Measurements from ENCODE around the gene FOXP3. TPM values are rescaled to one million over a fixed set of nuclear protein-coding genes. Genes with fewer than 3 reads are reported as not detected.

The FOXP3 gene
- total and polyA plus RNA-seq, 11 donors = 0.11 to 1.4 TPM; not detected in 9

- H3K4me3 ChIP-seq = no peak overlapping the region
- TF ChIP-seq POLR2A (IDR thresholded peaks at IDR 0.05) (no peak), CTCF (IDR thresholded peaks at IDR 0.05) (no peak)
- peaks cover 0 to 7% (median 0%) of the 10 kb centered on the region in 12 donors for H3K4me1 ChIP-seq
- ATAC-seq (no peak), DNase-seq (no peak)
- no peak overlapping the region for H3K27ac ChIP-seq
- WGBS, 4 donors = 81 to 100% (median 92%) methylated on average over 1 of the region's 1 CpG
- intact Hi-C loops (cut with DNase I) = loop anchor here in 2 of 10 donors (5.0 to 10.0 kb wide), 2 partner anchors 465 to 467 kb away; no protein-coding TSS in a partner anchor
- H3K9me3 ChIP-seq = no peaks in the 10 kb centered on the region
- peaks cover 0 to 6% (median 0%) of the 10 kb centered on the region in 9 donors for H3K27me3 ChIP-seq
- H3K36me3 ChIP-seq = peaks cover 0 to 6% (median 0%) of the 10 kb centered on the region in 9 donors
Measured at GRCh38 chrX:49287665-49288064, 23.2 kb upstream of the FOXP3 start.

- H3K4me1 ChIP-seq = peaks cover 0 to 7% (median 0%) of the 10 kb centered on the region in 12 donors
- H3K27ac ChIP-seq = no peak overlapping the region
- H3K4me3 ChIP-seq = no peak overlapping the region
- H3K9me3 ChIP-seq = no peaks in the 10 kb centered on the region
- intact Hi-C loops (cut with DNase I) = loop anchor here in 2 of 10 donors (5.0 to 10.0 kb wide), 2 partner anchors 466 to 468 kb away; no protein-coding TSS in a partner anchor
- peaks cover 0 to 6% (median 0%) of the 10 kb centered on the region in 9 donors for H3K36me3 ChIP-seq
- peaks cover 0 to 6% (median 0%) of the 10 kb centered on the region in 9 donors for H3K27me3 ChIP-seq
- TF ChIP-seq CTCF (IDR thresholded peaks at IDR 0.05) (no peak), POLR2A (IDR thresholded peaks at IDR 0.05) (no peak)
- WGBS, 4 donors = 70 to 100% (median 78%) methylated on average over 1 to 4 of the region's 4 CpGs
- DNase-seq (no peak), ATAC-seq (no peak)
Measured at GRCh38 chrX:49286581-49286980, 22.1 kb upstream of the FOXP3 start.

- peaks cover 0 to 7% (median 0%) of the 10 kb centered on the region in 12 donors for H3K4me1 ChIP-seq
- DNase-seq = no peak
- H3K27me3 ChIP-seq = peaks cover 0 to 6% (median 0%) of the 10 kb centered on the region in 9 donors
- H3K36me3 ChIP-seq = peaks cover 0 to 6% (median 0%) of the 10 kb centered on the region in 9 donors
- no peak overlapping the region for H3K4me3 ChIP-seq
- ATAC-seq = peak in 1 of 4 donors; percentile 25
- no peaks in the 10 kb centered on the region for H3K9me3 ChIP-seq
- intact Hi-C loops (cut with DNase I) = loop anchor here in 2 of 10 donors (5.0 to 10.0 kb wide), 2 partner anchors 466 to 469 kb away; no protein-coding TSS in a partner anchor
- no peak overlapping the region for H3K27ac ChIP-seq
- WGBS, 4 donors = 85 to 97% (median 94%) methylated on average over 15 to 18 of the region's 18 CpGs
- TF ChIP-seq POLR2A (IDR thresholded peaks at IDR 0.05) (no peak), CTCF (IDR thresholded peaks at IDR 0.05) (no peak)
Measured at GRCh38 chrX:49286136-49286535, 21.6 kb upstream of the FOXP3 start.

GRCh38 chrX:49284212-49284611 lies 19.7 kb upstream of the FOXP3 start:
- H3K4me1 ChIP-seq = peaks cover 0 to 7% (median 0%) of the 10 kb centered on the region in 12 donors
- no peak for TF ChIP-seq POLR2A (IDR thresholded peaks at IDR 0.05)
- WGBS, 4 donors = 72 to 97% (median 86%) methylated on average over 3 of the region's 3 CpGs
- H3K4me3 ChIP-seq = no peak overlapping the region
- no peaks in the 10 kb centered on the region for H3K9me3 ChIP-seq
- peaks cover 0 to 6% (median 0%) of the 10 kb centered on the region in 9 donors for H3K36me3 ChIP-seq
- DNase-seq (no peak), ATAC-seq (no peak)
- intact Hi-C loops (cut with DNase I) = loop anchor here in 1 of 10 donors (10.0 kb wide), 1 partner anchor 471 kb away; no protein-coding TSS in a partner anchor
- no peak overlapping the region for H3K27ac ChIP-seq
- peaks cover 0 to 6% (median 0%) of the 10 kb centered on the region in 9 donors for H3K27me3 ChIP-seq
